Omental fat pad (tissue), 4 donors: Measurements from ENCODE around the gene AGPAT2. TPM values are rescaled to one million over a fixed set of nuclear protein-coding genes. Genes with fewer than 3 reads are reported as not detected.
A peak's percentile ranks its signal among the peaks of the same experiment; 100 is the strongest.
"Not testable (repeated sequence)": the region's sequence is repeated elsewhere in the genome, so short reads cannot be mapped to it uniquely, and the experiment has no call there.

ENCODE experiments used
- ATAC-seq: fragments of 150-250 bp; one replicate; pipeline ENCODE4 v1.9.1; 2016; ENCODE audit warnings: mild to moderate bottlenecking, moderate library complexity; ENCODE audit not compliant: low FRiP score
- DNase-seq: peaks from one replicate; pipeline ENCODE4 v3.0.0-alpha.2; 2019; ENCODE audit warnings: low spot score
- total RNA-seq, 4 donors: library from RNA; depleted of rRNA; stranded (reverse); fragments of >200 nt; gene quantifications; one replicate each; pipeline ENCODE4 v1.1.0, GENCODE V29; 2016
- TF ChIP-seq, protein P1 (sequence below), 3 donors: fragments of 450-650 bp; IDR thresholded peaks; one replicate each; pipeline ENCODE4 v1.5.1; 2016 to 2017; ENCODE audit warnings: antibody characterized with exemption in 3 of 3, mild to moderate bottlenecking in 3 of 3, moderate library complexity in 2 of 3

The AGPAT2 gene
- total RNA-seq, 4 donors from 2014 or later = 391 to 854 (median 473) TPM

DNA sequence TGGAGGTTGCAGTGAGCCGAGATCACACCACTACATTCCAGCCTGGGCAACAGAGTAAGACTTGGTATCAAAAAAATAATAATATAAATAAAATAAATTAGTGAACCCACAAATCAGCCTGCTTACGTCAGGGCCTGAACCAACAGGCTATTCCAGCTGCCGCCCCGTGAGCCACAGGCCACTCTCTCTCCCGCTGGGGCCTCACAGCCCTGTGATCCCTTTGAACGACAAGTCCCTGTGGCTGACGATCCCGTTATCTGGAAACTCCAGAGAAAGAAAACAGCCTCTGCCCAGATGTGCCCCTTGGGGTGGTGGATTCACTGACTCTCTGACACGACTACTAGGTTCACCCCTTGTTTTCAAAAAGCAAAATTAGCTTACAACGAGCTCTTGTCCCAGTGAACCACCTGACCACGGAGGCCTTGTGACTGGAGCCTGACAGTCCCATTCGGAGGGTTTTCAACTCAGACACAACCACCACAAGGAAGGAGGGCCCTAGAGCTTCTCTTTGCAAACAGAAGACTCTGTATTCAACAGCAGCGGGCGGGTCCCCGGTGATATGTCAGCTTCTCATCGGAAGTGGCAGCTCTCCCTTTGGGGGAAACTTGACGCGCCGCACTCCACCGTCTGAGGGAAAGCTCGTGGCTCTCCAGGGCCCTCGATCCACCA is 20.7 kb upstream of the AGPAT2 start:
- TF ChIP-seq, protein P1, sequence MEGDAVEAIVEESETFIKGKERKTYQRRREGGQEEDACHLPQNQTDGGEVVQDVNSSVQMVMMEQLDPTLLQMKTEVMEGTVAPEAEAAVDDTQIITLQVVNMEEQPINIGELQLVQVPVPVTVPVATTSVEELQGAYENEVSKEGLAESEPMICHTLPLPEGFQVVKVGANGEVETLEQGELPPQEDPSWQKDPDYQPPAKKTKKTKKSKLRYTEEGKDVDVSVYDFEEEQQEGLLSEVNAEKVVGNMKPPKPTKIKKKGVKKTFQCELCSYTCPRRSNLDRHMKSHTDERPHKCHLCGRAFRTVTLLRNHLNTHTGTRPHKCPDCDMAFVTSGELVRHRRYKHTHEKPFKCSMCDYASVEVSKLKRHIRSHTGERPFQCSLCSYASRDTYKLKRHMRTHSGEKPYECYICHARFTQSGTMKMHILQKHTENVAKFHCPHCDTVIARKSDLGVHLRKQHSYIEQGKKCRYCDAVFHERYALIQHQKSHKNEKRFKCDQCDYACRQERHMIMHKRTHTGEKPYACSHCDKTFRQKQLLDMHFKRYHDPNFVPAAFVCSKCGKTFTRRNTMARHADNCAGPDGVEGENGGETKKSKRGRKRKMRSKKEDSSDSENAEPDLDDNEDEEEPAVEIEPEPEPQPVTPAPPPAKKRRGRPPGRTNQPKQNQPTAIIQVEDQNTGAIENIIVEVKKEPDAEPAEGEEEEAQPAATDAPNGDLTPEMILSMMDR (IDR thresholded peaks at IDR 0.05) = no peak
- DNase-seq (no peak), ATAC-seq (no peak)

DNA sequence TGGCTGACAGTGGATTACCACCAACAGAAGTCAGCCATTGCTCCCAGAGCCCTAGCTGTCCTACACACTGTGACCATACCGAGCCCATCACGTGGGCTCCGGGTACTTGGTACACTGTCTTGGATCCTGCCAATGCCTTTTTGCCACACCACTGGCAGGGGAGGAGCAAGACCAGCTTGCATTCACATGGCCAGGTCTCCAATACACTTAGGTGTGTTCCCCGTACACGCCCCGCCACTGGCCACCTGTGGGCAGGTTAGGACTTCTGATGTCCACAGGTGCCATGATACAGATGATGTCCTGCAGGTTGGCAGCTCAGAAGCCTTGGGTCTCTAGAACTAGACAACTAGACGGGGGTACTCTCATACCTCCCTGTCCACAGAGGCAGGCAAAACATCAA is 19.8 kb upstream of the AGPAT2 start:
- no peak for DNase-seq
- TF ChIP-seq, protein P1 (IDR thresholded peaks at IDR 0.05) = no peak
- ATAC-seq = no peak

DNA sequence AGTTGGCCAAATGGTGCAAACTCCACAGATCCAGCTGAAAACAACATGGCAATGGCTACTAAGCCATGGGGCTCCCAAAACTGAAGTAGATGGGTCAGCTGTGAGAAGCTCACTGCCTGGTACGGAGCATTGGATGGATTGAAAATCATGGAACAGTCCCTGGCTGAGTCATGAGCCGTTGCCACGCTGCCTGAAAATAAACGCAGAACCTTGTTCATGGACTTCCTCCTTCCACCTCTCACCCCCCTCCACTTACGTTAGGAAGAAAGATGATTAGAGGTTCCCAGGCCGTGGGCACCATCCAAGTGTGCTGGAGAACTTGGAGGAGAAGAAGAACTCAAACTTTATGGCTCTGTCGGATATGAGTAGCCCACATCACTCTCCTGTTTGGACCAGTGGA is 18.3 kb upstream of the AGPAT2 start:
- DNase-seq = no peak
- ATAC-seq = peak; percentile 9
- TF ChIP-seq, protein P1 (IDR thresholded peaks at IDR 0.05) = no peak

DNA sequence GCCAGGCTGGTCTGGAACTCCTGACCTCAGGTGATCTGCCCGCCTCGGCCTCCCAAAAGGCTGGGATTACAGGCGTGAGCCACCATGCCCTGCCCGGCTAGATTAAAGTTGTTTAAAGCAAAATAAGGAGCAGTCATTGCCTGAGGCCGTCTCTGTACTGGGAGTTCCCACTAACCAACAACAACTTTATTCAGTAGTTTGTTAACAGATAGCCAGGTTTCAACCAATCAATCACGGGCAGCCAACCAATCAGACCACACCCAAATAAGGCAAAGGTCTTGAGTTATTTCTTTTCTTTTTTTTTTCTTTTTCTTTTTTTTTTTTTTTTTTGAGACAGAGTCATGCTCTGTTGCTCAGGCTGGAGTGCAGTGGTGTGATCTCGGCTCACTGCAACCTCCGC is 17.5 kb upstream of the AGPAT2 start:
- ATAC-seq, DNase-seq: not testable (repeated sequence)

DNA sequence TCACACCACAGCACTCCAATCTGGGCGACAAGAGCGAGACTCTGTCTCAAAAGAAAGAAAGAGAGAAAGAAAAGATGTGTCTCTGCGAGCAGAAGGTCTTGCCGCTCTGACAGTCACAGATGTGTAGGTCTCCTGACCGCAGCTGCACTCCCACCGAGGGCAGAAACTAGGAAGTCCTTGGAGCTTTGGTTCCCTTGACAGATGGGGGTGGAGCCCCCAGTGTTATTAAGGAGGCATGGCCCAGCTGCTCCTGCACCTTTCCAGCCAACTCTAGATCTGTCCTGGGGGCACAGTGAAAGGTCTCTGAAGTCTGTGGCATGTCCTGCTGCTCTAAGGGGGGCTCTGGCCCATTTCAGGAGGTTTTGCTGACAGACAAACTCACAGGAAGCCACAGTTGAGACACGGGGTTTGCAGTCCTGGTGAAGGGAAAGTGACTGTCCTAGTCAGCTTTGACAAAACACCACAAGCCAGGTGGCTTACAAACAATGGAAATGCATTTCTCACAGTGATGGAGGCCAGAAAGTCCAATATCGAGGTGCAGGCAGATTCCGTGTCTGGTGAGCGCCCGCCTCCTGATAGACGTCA is 16.1 kb upstream of the AGPAT2 start:
- DNase-seq = no peak
- TF ChIP-seq, protein P1 (IDR thresholded peaks at IDR 0.05) = no peak
- ATAC-seq = no peak

DNA sequence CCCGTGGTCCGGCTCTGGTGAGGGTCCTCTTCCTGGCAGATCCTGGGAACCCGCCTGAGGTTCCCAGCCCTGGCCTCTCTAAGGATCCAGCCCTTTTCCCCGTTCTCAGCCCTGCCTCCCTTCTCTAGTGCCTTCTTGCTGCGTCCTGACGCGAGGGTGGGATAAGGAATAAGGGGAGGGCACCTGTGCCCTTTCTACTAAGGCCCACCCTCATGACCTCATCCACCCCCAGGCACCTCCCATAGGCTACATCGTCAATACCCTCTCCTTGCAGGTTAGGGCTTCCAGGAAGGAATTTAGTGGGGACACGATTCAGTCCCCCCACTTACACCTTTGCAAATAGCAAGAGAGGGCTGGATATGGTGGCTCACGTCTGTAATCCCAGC is 14.4 kb upstream of the AGPAT2 start:
- DNase-seq = no peak
- TF ChIP-seq, protein P1 (IDR thresholded peaks at IDR 0.05) = no peak
- no peak for ATAC-seq

DNA sequence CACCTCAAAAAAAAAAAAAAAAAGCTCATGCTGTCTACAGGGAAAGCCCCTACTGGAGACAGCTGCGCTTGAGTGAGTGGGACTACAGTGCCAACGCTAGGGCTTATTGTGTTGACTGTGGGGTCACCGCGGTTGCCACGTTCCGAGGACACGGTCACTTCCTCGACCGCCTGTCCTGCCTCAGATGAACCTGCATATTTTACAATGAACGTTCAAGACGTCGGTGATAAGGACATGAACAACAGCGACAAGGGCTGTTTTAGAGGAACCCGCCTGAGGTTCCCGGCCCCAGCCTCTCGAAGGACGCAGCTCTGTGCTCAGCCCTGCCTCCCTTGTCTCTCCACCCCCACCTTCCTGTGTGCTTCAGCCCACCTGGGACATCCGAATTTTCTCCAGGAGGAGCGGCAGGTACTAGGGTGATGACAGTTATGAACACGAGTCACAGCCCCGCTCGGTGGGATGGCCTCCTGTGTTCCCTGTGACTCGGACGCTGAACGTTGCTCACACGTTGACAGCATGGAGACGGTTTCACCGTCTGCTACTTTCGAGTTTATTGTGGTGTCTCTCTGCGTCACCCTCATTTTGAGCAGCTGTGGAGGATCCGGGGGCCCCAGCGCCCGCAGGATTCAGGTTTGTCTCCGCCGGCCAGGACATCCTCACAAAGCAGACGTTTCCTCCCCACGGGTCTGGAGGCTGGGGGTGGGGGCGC is 13.9 kb upstream of the AGPAT2 start:
- TF ChIP-seq, protein P1 (IDR thresholded peaks at IDR 0.05) = no peak
- DNase-seq (no peak), ATAC-seq (no peak)
